Smooth muscle cell (in vitro differentiated cells): ENCODE data around the gene RAMP1. TPM values are rescaled to one million over a fixed set of nuclear protein-coding genes. Genes with fewer than 3 reads are reported as not detected.

Source experiments
- DNase-seq: peaks from one replicate; lab custom pipeline; 2025; ENCODE audit not compliant: unreplicated experiment; lab: John Stamatoyannopoulos, UW
- H2AFZ ChIP-seq: fragments of 200-600 bp; sonication (generic); 2 replicates; pipeline ENCODE4 v1.6.0; 2016; ENCODE audit warnings: antibody characterized with exemption, low read depth, mild to moderate bottlenecking
- H3F3A ChIP-seq: fragments of 200-600 bp; sonication (generic); 2 replicates; pipeline ENCODE4 v1.6.0; 2017; ENCODE audit warnings: antibody characterized with exemption, low read depth
- H3K27ac ChIP-seq: fragments of 200-600 bp; sonication (generic); 2 replicates; pipeline ENCODE4 v1.5.1; 2016; ENCODE audit warnings: low read depth, mild to moderate bottlenecking
- H3K27me3 ChIP-seq: fragments of 200-600 bp; sonication (generic); 2 replicates; pipeline ENCODE4 v1.6.1; 2016; ENCODE audit warnings: low read depth, mild to moderate bottlenecking
- H3K36me3 ChIP-seq: fragments of 200-600 bp; sonication (generic); 2 replicates; pipeline ENCODE4 v1.5.1; 2016; ENCODE audit warnings: low read depth
- H3K4me1 ChIP-seq: fragments of 200-600 bp; sonication (generic); 2 replicates; pipeline ENCODE4 v1.5.1; 2016; ENCODE audit warnings: low read depth
- H3K4me2 ChIP-seq: fragments of 200-600 bp; sonication (generic); 2 replicates; pipeline ENCODE4 v1.6.0; 2016; ENCODE audit warnings: mild to moderate bottlenecking
- H3K4me3 ChIP-seq: fragments of 200-600 bp; sonication (generic); 2 replicates; pipeline ENCODE4 v1.5.1; 2016; ENCODE audit warnings: mild to moderate bottlenecking
- H3K79me2 ChIP-seq: fragments of 200-600 bp; sonication (generic); 2 replicates; pipeline ENCODE4 v1.6.0; 2016; ENCODE audit warnings: low read depth, mild to moderate bottlenecking
- H3K9ac ChIP-seq: fragments of 200-600 bp; sonication (generic); 2 replicates; pipeline ENCODE4 v1.6.0; 2016; ENCODE audit warnings: low read depth
- H3K9me3 ChIP-seq: fragments of 200-600 bp; sonication (generic); replicated peaks from 2 replicates; pipeline ENCODE4 v1.5.1; 2016; ENCODE audit warnings: low read depth
- H4K20me1 ChIP-seq: fragments of 200-600 bp; sonication (generic); 2 replicates; pipeline ENCODE4 v1.6.0; 2016; ENCODE audit warnings: low read depth
- CTCF ChIP-seq: fragments of 200-600 bp; sonication (generic); IDR thresholded peaks from 2 replicates; pipeline ENCODE4 v1.5.1; 2017; ENCODE audit warnings: borderline replicate concordance, mild to moderate bottlenecking, antibody characterized with exemption; ENCODE audit not compliant: insufficient read depth, poor library complexity, severe bottlenecking
- WGBS: methylation state at CpG from one replicate; pipeline ENCODE4 v1.1.7; 2016; ENCODE audit warnings: low lambda C conversion rate; 5-methylcytosine and 5-hydroxymethylcytosine counted together
- polyA plus RNA-seq: library from polyadenylated mRNA; unstranded; fragments of >200 nt; fragmentation: Nextera tagmentation; extraction: Ambion mirVana; gene quantifications from 2 replicates; pipeline ENCODE4 v1.2.1, GENCODE V29; 2016
- total RNA-seq: library from RNA; depleted of rRNA; stranded (reverse); fragments of >200 nt; gene quantifications from 2 replicates; pipeline ENCODE4 v1.2.3, GENCODE V29; 2014

Gene RAMP1
- total and polyA plus RNA-seq, 2 experiments from 2014 or later = 24.0 to 70.8 TPM

- H3K4me2 ChIP-seq = no peak overlapping the region
- no peaks in the 10 kb centered on the region for H3K36me3 ChIP-seq
- no peaks in the 10 kb centered on the region for H3K4me1 ChIP-seq
- no peaks in the 10 kb centered on the region for H3K27me3 ChIP-seq
- no peak for TF ChIP-seq CTCF
- no peak overlapping the region for H2AFZ ChIP-seq
- 82% methylated on average over 5 of the region's 5 CpGs for WGBS
- no peaks in the 10 kb centered on the region for H3K79me2 ChIP-seq
- H3K27ac ChIP-seq = no peak overlapping the region
- H3K9me3 ChIP-seq = no peaks in the 10 kb centered on the region
- H3K9ac ChIP-seq = no peak overlapping the region
- H3F3A ChIP-seq = no peaks in the 10 kb centered on the region
- H4K20me1 ChIP-seq = no peaks in the 10 kb centered on the region
- no peak overlapping the region for H3K4me3 ChIP-seq
- no peak for DNase-seq
Observed at GRCh38 chr2:237927135-237927534, 67.7 kb downstream of the RAMP1 start.

GRCh38 chr2:237927986-237928385, 68.6 kb downstream of the RAMP1 start:
- H3F3A ChIP-seq = no peaks in the 10 kb centered on the region

GRCh38 chr2:237929979-237930378, 70.6 kb downstream of the RAMP1 start:
- Histone ChIP-seq H4K20me1 (no peaks in the 10 kb centered on the region), H3F3A (no peaks in the 10 kb centered on the region), H3K4me1 (no peaks in the 10 kb centered on the region), H3K36me3 (no peaks in the 10 kb centered on the region), H3K27ac (no peak overlapping the region), H3K79me2 (no peaks in the 10 kb centered on the region), H3K9ac (no peak overlapping the region), H3K4me3 (no peak overlapping the region), H3K9me3 (no peaks in the 10 kb centered on the region), H3K4me2 (no peak overlapping the region), H2AFZ (no peak overlapping the region), H3K27me3 (no peaks in the 10 kb centered on the region)
- no peak for DNase-seq
- TF ChIP-seq CTCF = no peak
- 88% methylated on average over 9 of the region's 9 CpGs for WGBS

More at GRCh38 chr2:237927986-237928385, 68.6 kb downstream of the RAMP1 start:
- no peaks in the 10 kb centered on the region for H3K36me3 ChIP-seq
- no peak overlapping the region for H2AFZ ChIP-seq
- H4K20me1 ChIP-seq = no peaks in the 10 kb centered on the region
- no peak overlapping the region for H3K4me2 ChIP-seq
- TF ChIP-seq CTCF = no peak
- H3K4me3 ChIP-seq = no peak overlapping the region
- H3K9me3 ChIP-seq = no peaks in the 10 kb centered on the region
- no peaks in the 10 kb centered on the region for H3K79me2 ChIP-seq
- H3K4me1 ChIP-seq = no peaks in the 10 kb centered on the region
- H3K27me3 ChIP-seq = no peaks in the 10 kb centered on the region
- DNase-seq = no peak
- H3K9ac ChIP-seq = no peak overlapping the region
- WGBS = 85% methylated on average over 4 of the region's 4 CpGs
- H3K27ac ChIP-seq = no peak overlapping the region

- Histone ChIP-seq H3K4me1 (no peaks in the 10 kb centered on the region), H3K36me3 (no peaks in the 10 kb centered on the region), H3K27ac (no peak overlapping the region), H3K27me3 (no peaks in the 10 kb centered on the region), H3F3A (no peaks in the 10 kb centered on the region), H3K4me3 (no peak overlapping the region), H4K20me1 (no peaks in the 10 kb centered on the region), H3K4me2 (no peak overlapping the region), H3K79me2 (no peaks in the 10 kb centered on the region), H3K9me3 (no peaks in the 10 kb centered on the region), H2AFZ (no peak overlapping the region), H3K9ac (no peak overlapping the region)
- WGBS = 78% methylated on average over 9 of the region's 9 CpGs
- no peak for DNase-seq
- no peak for TF ChIP-seq CTCF
Observed at GRCh38 chr2:237931205-237931721, 71.8 kb downstream of the RAMP1 start.
